ENCODE measurements around the gene LACTB. TPM values are rescaled to one million over a fixed set of nuclear protein-coding genes. Genes with fewer than 3 reads are reported as not detected.

Gene LACTB
- total RNA-seq = 10 to 100 TPM; 23.3 to 39.6 (median 28.5) TPM
- 10 to 100 TPM; 11.7 to 20.3 (median 14.0) TPM for polyA plus RNA-seq
- long read RNA-seq, donor 1, transcript LACTB-201 (6 exons, 1,972 nt) = major isoform, 7 of 8 reads
- long read RNA-seq, donor 1, partial matches to known transcripts = 0 of 8 reads
- long read RNA-seq, donor 1, other reads (novel, unspliced or antisense) = 0 of 8 reads
- long read RNA-seq, donor 2, transcript LACTB-201 (6 exons, 1,972 nt) = major isoform, 8 of 9 reads
- long read RNA-seq, donor 2, partial matches to known transcripts = 0 of 9 reads
- long read RNA-seq, donor 2, other reads (novel, unspliced or antisense) = 0 of 9 reads

- Histone ChIP-seq H3K4me1 (peaks cover 7 to 16% (median 10%) of the 10 kb centered on the region in 6 donors), H3K9me3 (peaks cover 0 to 25% (median 19%) of the 10 kb centered on the region in 8 donors), H3K4me3 (peak within 1 kb of the TSS; percentile 75 to 99 (median 96)), H3K36me3 (peaks cover 0 to 23% (median 3%) of the 10 kb centered on the region in 6 donors), H3K27ac (peak within 1 kb of the TSS; percentile 79 to 99 (median 98)), H3K27me3 (replicated peaks in 1 of 7) (no peaks in the 10 kb centered on the region)
- intact Hi-C loops (cut with DNase I; ENCODE audit: low total_unique reads) = no loop called here
- peak; percentile 96 for DNase-seq
- TF ChIP-seq CTCF (IDR thresholded peaks at IDR 0.05 in 8 of 11, conservative IDR thresholded peaks at IDR 0.05 in 3 of 11) (no peak), POLR2A (IDR thresholded peaks at IDR 0.05) (peak in 1 of 3 donors; percentile 36), POLR2AphosphoS5 (IDR thresholded peaks at IDR 0.05) (peak; percentile 92 to 95 (median 94))
- WGBS, 5 donors = 4 to 11% (median 6%) methylated on average over 24 to 40 of the region's 40 CpGs
Observed at GRCh38 chr15:63121382-63122001, at the start of gene LACTB. TSS of gene LACTB (plus strand) at chr15:63121861. CDS start at chr15:63121872, 11 bp downstream.

- intact Hi-C loops (cut with DNase I; ENCODE audit: low total_unique reads) = no loop called here
- Histone ChIP-seq H3K4me3 (no peak overlapping the region), H3K9me3 (no peaks in the 10 kb centered on the region), H3K4me1 (peaks cover 0 to 20% (median 7%) of the 10 kb centered on the region in 6 donors), H3K27ac (no peak overlapping the region), H3K27me3 (replicated peaks in 1 of 7) (no peaks in the 10 kb centered on the region), H3K36me3 (peaks cover 0 to 49% (median 11%) of the 10 kb centered on the region in 6 donors)
- DNase-seq = no peak
- 75 to 94% (median 87%) methylated on average over 3 of the region's 3 CpGs for WGBS, 5 donors
- TF ChIP-seq CTCF (IDR thresholded peaks at IDR 0.05 in 8 of 11, conservative IDR thresholded peaks at IDR 0.05 in 3 of 11) (no peak), POLR2A (IDR thresholded peaks at IDR 0.05) (no peak), POLR2AphosphoS5 (IDR thresholded peaks at IDR 0.05) (no peak)
Observed at GRCh38 chr15:63072023-63072650, 49.5 kb upstream of the LACTB start.

GRCh38 chr15:63072809-63073277, 48.8 kb upstream of the LACTB start:
- H3K27me3 ChIP-seq (replicated peaks in 1 of 7) = peaks cover 0 to under 1% (median 0%) of the 10 kb centered on the region in 7 donors
- H3K27ac ChIP-seq = no peak overlapping the region
- no peaks in the 10 kb centered on the region for H3K9me3 ChIP-seq
- TF ChIP-seq POLR2AphosphoS5 (IDR thresholded peaks at IDR 0.05) = peak in 2 of 3 donors; percentile 19 to 24
- TF ChIP-seq CTCF (IDR thresholded peaks at IDR 0.05 in 8 of 11, conservative IDR thresholded peaks at IDR 0.05 in 3 of 11) = no peak
- DNase-seq = no peak
- WGBS, 5 donors = 84 to 96% (median 92%) methylated on average over 5 to 9 of the region's 9 CpGs
- intact Hi-C loops (cut with DNase I; ENCODE audit: low total_unique reads) = no loop called here
- H3K4me3 ChIP-seq = no peak overlapping the region
- peaks cover 0 to 42% (median 9%) of the 10 kb centered on the region in 6 donors for H3K36me3 ChIP-seq
- peaks cover 0 to 24% (median 7%) of the 10 kb centered on the region in 6 donors for H3K4me1 ChIP-seq

Data from spleen (tissue), 13 donors.